ENCODE results near the gene EIF4G3.

The EIF4G3 gene

DNA sequence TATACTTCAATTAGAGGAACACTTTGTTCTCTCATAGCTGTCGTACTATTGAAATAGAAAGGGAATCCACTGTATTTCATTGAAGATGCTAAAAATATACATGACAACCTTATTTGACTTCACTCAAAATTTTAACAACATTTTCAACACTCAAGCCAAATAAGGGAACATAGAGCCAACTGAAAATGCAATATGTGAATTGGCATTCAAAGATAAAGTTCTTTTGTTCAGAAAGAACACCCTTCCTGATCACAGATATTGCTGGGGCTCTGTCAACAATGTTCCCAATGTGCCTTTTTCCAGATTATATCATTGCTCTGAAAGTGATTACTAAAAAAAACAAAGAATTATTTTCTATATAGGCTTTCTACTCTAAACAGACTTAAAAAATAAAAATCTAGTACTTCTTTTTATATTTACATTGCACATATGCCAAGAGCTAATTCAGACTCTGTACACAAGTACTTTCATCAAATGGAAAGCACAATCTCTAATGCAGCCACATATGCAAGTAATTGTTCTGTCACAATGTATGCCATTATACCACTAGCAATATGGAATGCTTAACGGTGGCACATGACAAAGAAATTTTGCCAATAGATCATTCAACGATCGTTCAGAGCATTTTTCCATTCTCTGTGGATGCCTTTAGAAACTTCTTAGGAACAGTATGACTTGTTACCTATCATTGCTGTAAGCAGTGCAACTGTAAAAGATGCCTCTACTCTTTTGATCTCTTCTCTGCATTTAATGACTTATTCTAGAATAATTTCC is 171.0 kb downstream of the EIF4G3 start:
- no peak for DNase-seq (ENCODE audit: low read depth)
- no peak overlapping the region for H3K4me3 ChIP-seq (ENCODE audit: low read depth, low read length)
- no peak for TF ChIP-seq CTCF (conservative IDR thresholded peaks at IDR 0.05; ENCODE audit: low read depth, low read length)

GRCh38 chr1:21003281-21004045 is 173.2 kb downstream of the EIF4G3 start:
- H3K4me3 ChIP-seq (ENCODE audit: low read depth, low read length) = no peak overlapping the region
- no peak for DNase-seq (ENCODE audit: low read depth)
- TF ChIP-seq CTCF (conservative IDR thresholded peaks at IDR 0.05; ENCODE audit: low read depth, low read length) = no peak

DNA sequence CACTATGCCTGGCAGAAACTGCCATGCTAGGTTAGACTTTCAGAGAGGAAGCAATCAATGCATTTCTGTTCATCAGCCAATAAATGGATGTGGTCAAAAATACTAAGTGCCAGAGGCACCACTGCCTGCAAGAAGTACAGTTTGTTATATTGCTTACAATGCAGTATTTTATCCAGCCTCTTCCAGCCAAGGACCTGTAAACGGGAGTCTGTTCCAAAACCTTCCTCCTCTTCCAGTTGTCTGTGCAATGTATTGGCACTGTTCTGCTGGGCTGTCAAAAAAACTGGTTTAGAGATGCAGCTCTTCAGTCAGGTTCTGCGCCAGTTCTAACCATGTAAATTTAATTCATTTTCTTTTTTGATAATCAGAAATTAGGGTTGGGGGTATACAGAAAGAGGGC is 175.7 kb downstream of the EIF4G3 start:
- TF ChIP-seq CTCF (conservative IDR thresholded peaks at IDR 0.05; ENCODE audit: low read depth, low read length) = no peak
- DNase-seq (ENCODE audit: low read depth) = no peak
- H3K4me3 ChIP-seq (ENCODE audit: low read depth, low read length) = no peak overlapping the region

- no peak for TF ChIP-seq CTCF (conservative IDR thresholded peaks at IDR 0.05; ENCODE audit: low read depth, low read length)
- no peak overlapping the region for H3K4me3 ChIP-seq (ENCODE audit: low read depth, low read length)
- no peak for DNase-seq (ENCODE audit: low read depth)
Measured at GRCh38 chr1:21000245-21000594, 176.5 kb downstream of the EIF4G3 start.

DNA sequence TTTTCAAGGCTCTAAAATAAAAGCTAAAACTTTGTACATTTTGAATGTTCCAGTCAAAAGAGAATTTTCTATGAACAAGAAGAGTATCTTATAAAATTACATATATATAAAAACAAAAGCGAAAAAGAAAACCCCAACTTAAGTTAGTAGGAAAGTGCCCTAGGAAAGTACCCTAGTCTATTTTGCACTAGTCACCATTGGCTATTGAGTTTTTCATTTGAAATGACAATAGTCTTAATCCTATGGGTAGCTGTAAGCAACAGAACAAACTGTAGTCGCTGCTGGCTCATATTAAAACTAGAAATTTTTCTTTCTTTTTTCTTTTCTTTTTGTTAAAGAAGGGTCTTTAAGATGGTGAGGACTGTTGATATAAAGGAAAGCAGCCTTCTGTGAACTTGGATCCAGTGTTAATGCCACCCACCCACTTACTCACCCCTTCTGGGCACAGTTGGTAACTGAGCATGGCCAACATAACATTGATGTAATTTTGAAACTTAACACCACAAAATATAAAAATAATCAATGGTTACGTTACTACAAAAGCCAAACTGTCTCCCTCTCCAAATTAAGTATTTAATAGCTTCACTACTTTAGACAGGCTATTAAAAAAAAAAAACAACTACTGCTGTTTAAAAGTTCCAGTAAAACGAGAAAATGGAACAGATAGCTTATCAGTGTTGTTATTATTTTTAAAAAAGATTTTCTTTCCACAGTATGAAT is 177.0 kb downstream of the EIF4G3 start:
- no peak for TF ChIP-seq CTCF (conservative IDR thresholded peaks at IDR 0.05; ENCODE audit: low read depth, low read length)
- no peak for DNase-seq (ENCODE audit: low read depth)
- no peak overlapping the region for H3K4me3 ChIP-seq (ENCODE audit: low read depth, low read length)

DNA sequence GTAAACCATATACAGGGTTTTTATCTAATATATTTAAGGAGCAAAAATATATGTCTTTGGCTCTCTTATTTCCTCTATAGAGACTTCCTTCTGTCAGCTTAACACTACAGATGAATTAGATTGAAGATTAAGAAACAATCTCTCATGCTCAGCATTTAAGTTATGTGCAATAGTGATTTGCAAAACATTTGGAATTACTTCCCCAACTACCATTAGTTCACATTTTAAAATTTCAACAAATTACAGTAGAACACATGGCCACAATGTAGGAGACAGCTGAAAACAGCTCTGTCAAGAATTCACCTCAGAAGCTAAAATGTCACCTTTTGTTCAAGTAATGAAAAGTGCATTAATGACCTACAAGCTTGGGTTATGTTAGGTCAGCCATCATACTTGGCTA is 177.9 kb downstream of the EIF4G3 start:
- no peak for TF ChIP-seq CTCF (conservative IDR thresholded peaks at IDR 0.05; ENCODE audit: low read depth, low read length)
- DNase-seq (ENCODE audit: low read depth) = no peak

More for the DNA sequence above, 177.9 kb downstream of the EIF4G3 start:
- no peak overlapping the region for H3K4me3 ChIP-seq (ENCODE audit: low read depth, low read length)
